NT2/D1 (cell line): ENCODE data around the gene KIF6.

ENCODE experiments used
- DNase-seq: peaks from one replicate; pipeline ENCODE4 v3.0.0-alpha.2; 2011; ENCODE audit warnings: low read depth, low spot score
- H3K27me3 ChIP-seq: 2 replicates; pipeline ENCODE4 v1.6.0; 2011; ENCODE audit warnings: mild to moderate bottlenecking; ENCODE audit not compliant: insufficient read length, insufficient read depth
- H3K36me3 ChIP-seq: 2 replicates; pipeline ENCODE4 v1.6.1; 2011; ENCODE audit warnings: mild to moderate bottlenecking, low read length, mixed read lengths; ENCODE audit not compliant: insufficient read depth, insufficient read length
- H3K4me1 ChIP-seq: 2 replicates; pipeline ENCODE4 v1.5.1; 2011; ENCODE audit not compliant: insufficient read depth, insufficient read length
- H3K4me3 ChIP-seq: 2 replicates; pipeline ENCODE4 v1.5.1; 2011; ENCODE audit warnings: low read depth; ENCODE audit not compliant: insufficient read length
- H3K9ac ChIP-seq: 2 replicates; pipeline ENCODE4 v1.6.0; 2011; ENCODE audit warnings: low read depth; ENCODE audit not compliant: insufficient read length
- H3K9me3 ChIP-seq: 2 replicates; pipeline ENCODE4 v1.5.1; 2011; ENCODE audit warnings: mild to moderate bottlenecking, low read length; ENCODE audit not compliant: insufficient read depth
- SUZ12 ChIP-seq: IDR thresholded peaks from 2 replicates; pipeline ENCODE4 v1.6.1; 2011; ENCODE audit not compliant: insufficient read length, insufficient read depth; ENCODE audit errors: extremely low read depth
- YY1 ChIP-seq: IDR thresholded peaks from 2 replicates; pipeline ENCODE4 v1.6.1; 2011; ENCODE audit not compliant: insufficient read length, insufficient read depth
- ZNF274 ChIP-seq: IDR thresholded peaks from 2 replicates; pipeline ENCODE4 v1.6.1; 2011; ENCODE audit warnings: mild to moderate bottlenecking, low read depth, low read length

KIF6 gene

GRCh38 chr6:39706819-39707335 is 18.3 kb downstream of the KIF6 start:
- no peak overlapping the region for H3K4me3 ChIP-seq
- H3K27me3 ChIP-seq = no peaks in the 10 kb centered on the region
- no peaks in the 10 kb centered on the region for H3K4me1 ChIP-seq
- H3K9me3 ChIP-seq = no peaks in the 10 kb centered on the region
- DNase-seq = no peak
- H3K9ac ChIP-seq = no peak overlapping the region
- H3K36me3 ChIP-seq = no peaks in the 10 kb centered on the region
- TF ChIP-seq ZNF274 (no peak), YY1 (no peak), SUZ12 (no peak)

- Histone ChIP-seq H3K4me3 (no peak overlapping the region), H3K9ac (no peak overlapping the region), H3K4me1 (no peaks in the 10 kb centered on the region), H3K36me3 (no peaks in the 10 kb centered on the region), H3K27me3 (no peaks in the 10 kb centered on the region), H3K9me3 (no peaks in the 10 kb centered on the region)
- TF ChIP-seq ZNF274 (no peak), YY1 (no peak), SUZ12 (no peak)
- no peak for DNase-seq
These were observed 22.9 kb downstream of the KIF6 start for GRCh38 chr6:39702265-39702664.

GRCh38 chr6:39700362-39700761 is 24.8 kb downstream of the KIF6 start:
- Histone ChIP-seq H3K9ac (no peak overlapping the region), H3K27me3 (no peaks in the 10 kb centered on the region), H3K4me1 (no peaks in the 10 kb centered on the region), H3K36me3 (no peaks in the 10 kb centered on the region), H3K9me3 (no peaks in the 10 kb centered on the region), H3K4me3 (no peak overlapping the region)
- TF ChIP-seq ZNF274 = no peak
- no peak for DNase-seq

- Histone ChIP-seq H3K27me3 (no peaks in the 10 kb centered on the region), H3K36me3 (no peaks in the 10 kb centered on the region), H3K4me1 (no peaks in the 10 kb centered on the region), H3K9me3 (no peaks in the 10 kb centered on the region), H3K4me3 (no peak overlapping the region), H3K9ac (no peak overlapping the region)
- DNase-seq = no peak
- no peak for TF ChIP-seq ZNF274
- TF ChIP-seq SUZ12 = no peak
- no peak for TF ChIP-seq YY1
These were observed 26.4 kb downstream of the KIF6 start for GRCh38 chr6:39698789-39699188.

GRCh38 chr6:39696986-39697788 is 28.0 kb downstream of the KIF6 start:
- TF ChIP-seq YY1 (no peak), ZNF274 (no peak), SUZ12 (no peak)
- Histone ChIP-seq H3K27me3 (no peaks in the 10 kb centered on the region), H3K9ac (no peak overlapping the region), H3K9me3 (no peaks in the 10 kb centered on the region), H3K4me3 (no peak overlapping the region), H3K4me1 (no peaks in the 10 kb centered on the region), H3K36me3 (no peaks in the 10 kb centered on the region)
- DNase-seq = no peak

GRCh38 chr6:39695447-39695846 is 29.8 kb downstream of the KIF6 start:
- H3K4me3 ChIP-seq = no peak overlapping the region
- no peak overlapping the region for H3K9ac ChIP-seq
- TF ChIP-seq YY1 (no peak), ZNF274 (no peak), SUZ12 (no peak)
- no peaks in the 10 kb centered on the region for H3K4me1 ChIP-seq
- DNase-seq = no peak
- H3K9me3 ChIP-seq = no peaks in the 10 kb centered on the region
- H3K27me3 ChIP-seq = no peaks in the 10 kb centered on the region
- H3K36me3 ChIP-seq = no peaks in the 10 kb centered on the region

GRCh38 chr6:39693206-39693605 is 32.0 kb downstream of the KIF6 start:
- no peak for TF ChIP-seq SUZ12
- no peak for TF ChIP-seq YY1
- TF ChIP-seq ZNF274 = no peak
- Histone ChIP-seq H3K4me1 (no peaks in the 10 kb centered on the region), H3K9ac (no peak overlapping the region), H3K9me3 (no peaks in the 10 kb centered on the region), H3K27me3 (no peaks in the 10 kb centered on the region), H3K4me3 (no peak overlapping the region), H3K36me3 (no peaks in the 10 kb centered on the region)
- DNase-seq = no peak
